NCI-H1694 treated with DMSO at 0.1 percent for 48 hours (cell line): ENCODE measurements around the gene GRID2.

ENCODE experiments used
- DNase-seq: peaks from one replicate; lab custom pipeline; 2025; lab: John Stamatoyannopoulos, UW

The GRID2 gene

GRCh38 chr4:92714640-92715039 is 410.9 kb downstream of the GRID2 start:
- no peak for DNase-seq

- no peak for DNase-seq
Measured at GRCh38 chr4:92733231-92733630, 429.5 kb downstream of the GRID2 start.

GRCh38 chr4:92735025-92735665 is 431.4 kb downstream of the GRID2 start:
- no peak for DNase-seq

- no peak for DNase-seq
Measured at GRCh38 chr4:92760433-92760832, 456.7 kb downstream of the GRID2 start.

- no peak for DNase-seq
Measured at GRCh38 chr4:92776080-92776479, 472.3 kb downstream of the GRID2 start.

DNA sequence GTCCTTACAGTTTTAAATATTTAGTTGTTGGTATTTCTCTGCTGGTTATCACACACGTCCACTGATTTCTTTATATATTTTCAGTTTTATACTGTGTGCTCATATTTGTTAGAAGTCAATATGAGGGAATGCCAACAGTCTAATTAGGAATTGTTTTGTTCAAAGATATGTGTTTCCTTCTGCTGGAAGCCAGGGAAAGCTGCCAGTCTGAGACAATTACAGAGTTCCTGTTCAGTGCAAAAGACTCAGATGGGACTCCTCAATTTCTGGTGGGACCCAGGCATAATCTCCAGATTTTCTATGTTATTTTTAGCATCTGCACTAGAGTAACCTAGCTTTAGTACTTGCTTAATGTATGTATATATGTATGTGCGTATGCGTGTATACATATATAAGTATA is 486.0 kb downstream of the GRID2 start:
- DNase-seq, result no peak

- DNase-seq, result no peak
Measured at GRCh38 chr4:92791871-92792440, 488.2 kb downstream of the GRID2 start.

DNA sequence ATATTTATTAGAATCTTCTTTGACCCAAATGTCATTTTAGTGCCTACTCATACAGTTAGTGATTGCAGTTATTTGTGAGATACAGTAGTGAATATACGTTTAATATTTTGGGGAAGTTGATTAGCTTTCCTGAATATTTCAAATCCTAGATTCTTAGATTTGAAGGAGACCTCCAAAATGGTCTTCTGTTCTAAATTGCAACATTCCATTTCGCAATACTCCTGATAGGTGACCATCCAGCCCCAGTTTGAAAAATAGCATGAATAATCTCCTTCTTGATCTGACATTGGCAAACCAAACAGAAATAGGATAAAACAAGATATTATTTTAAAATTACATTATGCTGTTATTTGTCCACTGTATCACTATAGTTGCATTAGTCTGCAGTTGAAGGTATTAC is 505.6 kb downstream of the GRID2 start:
- DNase-seq, result no peak

- DNase-seq, result no peak
Measured at GRCh38 chr4:92812652-92813051, 508.9 kb downstream of the GRID2 start.

GRCh38 chr4:92814677-92815076 is 510.9 kb downstream of the GRID2 start:
- DNase-seq, result no peak

DNA sequence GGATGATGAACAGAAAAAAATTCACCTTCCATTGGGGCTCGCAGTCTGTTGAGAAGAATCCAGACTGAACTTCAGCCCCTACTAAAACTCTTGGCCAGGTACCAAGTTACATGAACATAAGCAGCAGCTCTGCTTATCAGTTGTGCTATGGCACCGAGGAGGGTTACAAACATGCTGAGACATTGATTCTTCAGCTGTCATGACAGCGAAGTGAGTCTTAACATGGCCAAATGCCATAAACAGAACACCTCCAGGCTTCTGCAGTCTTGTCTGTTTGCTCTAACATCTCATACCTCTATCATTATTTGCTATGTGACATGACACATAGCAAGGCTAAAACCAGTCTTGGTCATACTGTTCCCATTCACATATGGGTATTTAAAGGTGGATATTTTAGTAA is 521.5 kb downstream of the GRID2 start:
- no peak for DNase-seq

DNA sequence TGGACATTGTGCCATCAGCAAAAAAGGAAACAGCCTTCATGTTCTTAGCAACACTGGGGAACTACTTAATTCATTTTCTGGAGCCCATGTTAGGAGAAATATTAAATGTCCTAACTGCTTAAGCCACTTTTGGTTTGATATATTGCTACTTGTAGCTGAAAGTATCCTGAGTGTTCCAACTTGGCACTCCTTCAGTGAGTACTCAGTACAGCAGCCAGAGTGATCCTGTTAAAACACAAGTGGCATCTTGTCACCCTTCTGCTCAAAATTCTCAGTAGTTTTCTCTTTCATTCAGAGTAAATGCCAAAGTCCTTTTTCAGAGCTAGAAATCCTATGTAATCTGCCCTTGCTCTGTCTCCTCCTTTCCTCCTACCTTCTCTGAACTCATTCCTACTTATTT is 522.0 kb downstream of the GRID2 start:
- no peak for DNase-seq

DNA sequence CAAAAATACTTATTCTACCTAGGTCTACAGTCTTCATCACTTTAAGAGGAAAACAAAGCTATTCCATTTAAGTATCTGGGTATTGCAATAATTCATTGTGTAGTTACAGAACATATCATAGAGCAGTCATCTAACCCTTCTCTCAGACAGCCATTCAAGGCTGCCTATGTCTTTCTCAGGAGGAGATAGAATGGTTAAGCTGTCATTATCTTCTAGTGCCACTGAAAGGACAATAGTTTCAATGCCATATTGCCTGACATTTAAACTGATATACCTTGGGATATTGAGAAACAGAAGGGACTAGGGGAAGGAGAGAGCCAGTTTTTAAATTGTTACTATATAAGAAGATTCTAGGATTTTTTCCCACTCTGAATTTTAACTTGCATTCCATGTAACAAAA is 527.0 kb downstream of the GRID2 start:
- DNase-seq, result no peak

DNA sequence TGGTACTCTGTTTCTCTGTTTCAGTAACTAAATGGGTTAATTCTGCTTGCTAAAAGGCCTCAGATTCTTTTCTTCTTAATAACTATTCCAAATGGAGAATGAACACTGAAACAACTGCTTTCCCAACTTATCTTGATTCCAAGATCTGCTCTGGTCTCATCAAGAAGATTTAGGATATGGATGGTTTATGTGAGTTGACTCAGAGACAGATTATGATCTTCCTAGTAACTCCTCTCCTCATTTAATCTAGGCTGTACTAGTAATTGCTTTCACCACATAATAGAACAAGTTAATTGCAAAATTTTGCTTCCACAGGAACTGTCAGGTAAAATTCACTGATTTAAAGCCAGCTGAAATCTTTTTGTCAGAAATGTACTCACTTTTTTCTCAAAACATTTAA is 537.1 kb downstream of the GRID2 start:
- DNase-seq, result no peak

GRCh38 chr4:92843784-92844183 is 540.0 kb downstream of the GRID2 start:
- DNase-seq, result no peak

GRCh38 chr4:92847026-92847425 is 543.3 kb downstream of the GRID2 start:
- DNase-seq, result no peak

GRCh38 chr4:92862509-92862908 is 558.7 kb downstream of the GRID2 start:
- DNase-seq, result no peak

GRCh38 chr4:92864096-92864495 is 560.3 kb downstream of the GRID2 start:
- peak; percentile 32 for DNase-seq

- DNase-seq, result no peak
Measured at GRCh38 chr4:92872604-92873003, 568.8 kb downstream of the GRID2 start.

GRCh38 chr4:92885632-92886031 is 581.9 kb downstream of the GRID2 start:
- no peak for DNase-seq

DNA sequence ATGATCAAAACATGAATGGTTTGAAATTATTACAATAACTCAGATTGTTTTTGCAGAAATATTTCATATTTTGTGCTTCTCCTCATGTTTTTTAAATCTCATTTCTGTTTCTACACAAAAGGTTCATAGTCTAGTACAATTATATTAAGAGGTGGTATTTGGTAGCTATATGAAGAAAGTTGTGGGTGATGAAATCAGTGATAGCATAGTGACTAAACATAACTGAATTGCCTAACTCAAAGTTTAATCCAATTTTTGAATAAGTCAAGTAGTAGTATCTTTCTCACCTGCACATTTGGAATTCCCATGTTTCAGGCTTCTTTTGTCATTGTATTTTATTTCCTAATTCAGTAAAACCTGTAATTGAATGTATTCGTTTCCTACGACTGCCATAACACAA is 648.7 kb downstream of the GRID2 start:
- DNase-seq, result no peak

DNA sequence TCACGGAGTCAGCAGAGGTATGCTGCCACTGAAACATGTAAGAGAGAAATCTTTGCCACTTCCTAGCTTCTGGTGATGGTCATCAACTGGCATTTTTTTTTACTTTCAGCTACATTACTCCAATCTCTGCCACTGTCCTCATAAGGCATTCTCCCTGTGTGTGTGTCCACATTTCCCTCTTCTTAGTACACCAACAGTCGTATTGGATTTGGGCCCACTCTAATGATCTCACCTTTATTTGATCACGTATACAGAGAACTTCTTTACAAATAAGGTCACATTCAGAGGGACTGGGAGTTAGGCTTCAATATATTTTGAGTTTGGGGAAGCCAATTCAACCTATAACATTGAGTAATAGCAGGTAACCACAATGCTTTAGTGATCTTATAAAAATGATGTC is 649.1 kb downstream of the GRID2 start:
- no peak for DNase-seq

- DNase-seq, result no peak
Measured at GRCh38 chr4:92953462-92953861, 649.7 kb downstream of the GRID2 start.

DNA sequence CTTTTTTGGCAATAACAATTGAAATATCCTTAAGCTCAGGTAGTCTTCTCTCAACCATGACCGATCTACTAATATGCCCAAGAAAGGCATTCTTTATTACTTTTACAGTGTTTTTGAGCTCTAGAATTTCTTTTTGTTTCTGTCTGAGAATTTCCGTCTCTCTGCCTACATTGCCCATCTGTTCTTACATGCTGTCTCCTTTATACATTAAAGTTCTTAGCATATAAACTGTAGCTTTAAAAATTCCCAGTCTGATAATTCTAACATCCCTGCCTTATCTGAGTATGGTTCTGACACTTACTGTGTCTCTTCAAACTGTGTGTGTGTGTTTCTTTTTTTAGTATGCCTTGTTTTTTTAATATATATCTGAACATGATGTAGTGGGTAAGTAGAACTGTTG is 658.1 kb downstream of the GRID2 start:
- DNase-seq, result no peak
